ENCODE results near the gene SLC7A4. TPM values are rescaled to one million over a fixed set of nuclear protein-coding genes. Genes with fewer than 3 reads are reported as not detected.

SLC7A4 gene
- total and polyA plus RNA-seq, 9 donors, result 0.16 to 4.8 (median 0.47) TPM; not detected in 2

GRCh38 chr22:21001601-21002325 is 30.6 kb downstream of the SLC7A4 start, which contains the start of gene THAP7:
THAP7 (minus strand) TSS chr22:21002118; CDS start chr22:21001911, 207 bp downstream.
- Histone ChIP-seq H3K9me3 (no peaks in the 10 kb centered on the region), H3K4me1 (ENCODE audit: insufficient read depth) (peaks cover 10% of the 10 kb centered on the region), H3K27ac (peak within 1 kb of the TSS; percentile 93 to 94), H3K36me3 (no peaks in the 10 kb centered on the region), H3K27me3 (no peaks in the 10 kb centered on the region), H3K4me3 (peak within 1 kb of the TSS; percentile 82)
- 0% methylated on average over 64 to 83 of the region's 83 CpGs for WGBS, 3 donors
- intact Hi-C loops (cut with DNase I), result no loop called here
- TF ChIP-seq CTCF (IDR thresholded peaks at IDR 0.05), result peak in 1 of 3 donors; percentile 5
- TF ChIP-seq POLR2A (IDR thresholded peaks at IDR 0.05), result peak; percentile 80
- TF ChIP-seq EP300 (IDR thresholded peaks at IDR 0.05), result no peak
- DNase-seq, result peak; percentile 96 to 98 (median 97)

- 0 to 2% (median 1%) methylated on average over 23 to 26 of the region's 26 CpGs for WGBS, 3 donors
- no peak for TF ChIP-seq EP300 (IDR thresholded peaks at IDR 0.05)
- peak in 1 of 3 donors; percentile 11 for TF ChIP-seq CTCF (IDR thresholded peaks at IDR 0.05)
- TF ChIP-seq POLR2A (IDR thresholded peaks at IDR 0.05), result no peak
- no peak for DNase-seq
- Histone ChIP-seq H3K27me3 (no peaks in the 10 kb centered on the region), H3K9me3 (no peaks in the 10 kb centered on the region), H3K36me3 (no peaks in the 10 kb centered on the region), H3K4me1 (ENCODE audit: insufficient read depth) (peaks cover 10% of the 10 kb centered on the region), H3K27ac (peak overlapping the region; percentile 93 to 94), H3K4me3 (peak overlapping the region; percentile 82)
- intact Hi-C loops (cut with DNase I), result no loop called here
Observed at GRCh38 chr22:21000987-21001600, 31.3 kb downstream of the SLC7A4 start.

- Histone ChIP-seq H3K36me3 (no peaks in the 10 kb centered on the region), H3K4me3 (peak overlapping the region; percentile 82), H3K4me1 (ENCODE audit: insufficient read depth) (peaks cover 10% of the 10 kb centered on the region), H3K27me3 (no peaks in the 10 kb centered on the region), H3K27ac (peak overlapping the region; percentile 93 to 94), H3K9me3 (no peaks in the 10 kb centered on the region)
- 28 to 37% (median 34%) methylated on average over 21 to 22 of the region's 22 CpGs for WGBS, 3 donors
- DNase-seq, result no peak
- intact Hi-C loops (cut with DNase I), result no loop called here
- TF ChIP-seq POLR2A (IDR thresholded peaks at IDR 0.05) (no peak), CTCF (IDR thresholded peaks at IDR 0.05) (no peak), EP300 (IDR thresholded peaks at IDR 0.05) (no peak)
Observed at GRCh38 chr22:21000207-21000986, 32.0 kb downstream of the SLC7A4 start.

Measured in ovary (tissue), 9 donors.